Stimulated activated CD4-positive, alpha-beta T cell treated with anti-CD3 and anti-CD28 coated beads, Interleukin-4, amount 100 ng/mL, for 1 hour (primary cell): ENCODE measurements around the gene ERCC5.

Experiments
- DNase-seq: peaks from one replicate; pipeline ENCODE4 v3.0.0-alpha.2; 2020

Gene ERCC5

GRCh38 chr13:102846261-102847015, 606 bp downstream of the ERCC5 start:
- DNase-seq: peak; percentile 41

GRCh38 chr13:102847272-102848234, 1.7 kb downstream of the ERCC5 start:
- no peak for DNase-seq

- no peak for DNase-seq
These were observed 3.1 kb downstream of the ERCC5 start for GRCh38 chr13:102848956-102849355.

- no peak for DNase-seq
These were observed 6.7 kb downstream of the ERCC5 start for GRCh38 chr13:102852556-102852955.

GRCh38 chr13:102854675-102855074, 8.8 kb downstream of the ERCC5 start:
- DNase-seq: no peak

GRCh38 chr13:102856557-102856956, 10.7 kb downstream of the ERCC5 start:
- DNase-seq: no peak

GRCh38 chr13:102862624-102863210, 16.9 kb downstream of the ERCC5 start:
- no peak for DNase-seq

GRCh38 chr13:102863590-102863989, 17.8 kb downstream of the ERCC5 start:
- no peak for DNase-seq

- no peak for DNase-seq
These were observed 22.6 kb downstream of the ERCC5 start for GRCh38 chr13:102868366-102868936.

- DNase-seq: no peak
These were observed 24.3 kb downstream of the ERCC5 start for GRCh38 chr13:102869948-102870676.

GRCh38 chr13:102870677-102871415, 25.0 kb downstream of the ERCC5 start:
- peak; percentile 36 for DNase-seq

- DNase-seq: no peak
These were observed 26.3 kb downstream of the ERCC5 start for GRCh38 chr13:102872131-102872530.

- DNase-seq: no peak
These were observed 26.7 kb downstream of the ERCC5 start for GRCh38 chr13:102872531-102872930.

- DNase-seq: no peak
These were observed 27.8 kb downstream of the ERCC5 start for GRCh38 chr13:102873653-102874052.

- DNase-seq: no peak
These were observed 29.4 kb downstream of the ERCC5 start for GRCh38 chr13:102875256-102875655.

GRCh38 chr13:102877303-102877702, 31.5 kb downstream of the ERCC5 start:
- no peak for DNase-seq

GRCh38 chr13:102878481-102878880, 32.6 kb downstream of the ERCC5 start:
- no peak for DNase-seq

- no peak for DNase-seq
These were observed 34.1 kb downstream of the ERCC5 start for GRCh38 chr13:102879793-102880499.

- no peak for DNase-seq
These were observed 36.2 kb downstream of the ERCC5 start for GRCh38 chr13:102881819-102882686.

GRCh38 chr13:102892503-102892902, 46.7 kb downstream of the ERCC5 start:
- DNase-seq: no peak
